HG03565 (cell line): ENCODE data around the gene ADH7.
A peak's percentile ranks its signal among the peaks of the same experiment; 100 is the strongest.

ENCODE experiments used
- ATAC-seq: cut with Tn5 transposase; IDR thresholded peaks from one replicate; pipeline ENCODE4 v1.9.1; 2021; ENCODE audit warnings: mild to moderate bottlenecking, moderate library complexity; ENCODE audit not compliant: unreplicated experiment

Gene ADH7

GRCh38 chr4:99435154-99435553 lies at the start of gene ADH7:
Gene ADH7 (minus strand): TSS chr4:99435342. CDS start chr4:99435233, 109 bp downstream.
- no peak for ATAC-seq

GRCh38 chr4:99483636-99484035 lies 48.5 kb upstream of the ADH7 start:
- ATAC-seq, result no peak

GRCh38 chr4:99473131-99473530 lies 38.0 kb upstream of the ADH7 start:
- no peak for ATAC-seq

GRCh38 chr4:99471896-99472295 lies 36.8 kb upstream of the ADH7 start:
- ATAC-seq, result no peak

GRCh38 chr4:99471349-99471748 lies 36.2 kb upstream of the ADH7 start:
- no peak for ATAC-seq

- ATAC-seq, result no peak
These were observed 33.7 kb upstream of the ADH7 start for GRCh38 chr4:99468889-99469288.

- ATAC-seq, result no peak
These were observed 32.7 kb upstream of the ADH7 start for GRCh38 chr4:99467887-99468286.

GRCh38 chr4:99463566-99463965 lies 28.4 kb upstream of the ADH7 start:
- ATAC-seq, result no peak

GRCh38 chr4:99462875-99463464 lies 27.8 kb upstream of the ADH7 start:
- ATAC-seq, result peak; percentile 97

- no peak for ATAC-seq
These were observed 26.7 kb upstream of the ADH7 start for GRCh38 chr4:99461623-99462401.

GRCh38 chr4:99459546-99460042 lies 24.5 kb upstream of the ADH7 start:
- no peak for ATAC-seq

- ATAC-seq, result no peak
These were observed 23.8 kb upstream of the ADH7 start for GRCh38 chr4:99458911-99459447.

- ATAC-seq, result no peak
These were observed 22.5 kb upstream of the ADH7 start for GRCh38 chr4:99457676-99458075.

GRCh38 chr4:99457270-99457669 lies 22.1 kb upstream of the ADH7 start:
- ATAC-seq, result no peak

GRCh38 chr4:99447513-99447912 lies 12.4 kb upstream of the ADH7 start:
- no peak for ATAC-seq

GRCh38 chr4:99447079-99447478 lies 11.9 kb upstream of the ADH7 start:
- ATAC-seq, result peak; percentile 93

GRCh38 chr4:99438405-99438780 lies 3.3 kb upstream of the ADH7 start:
- ATAC-seq, result no peak

GRCh38 chr4:99437723-99438404 lies 2.7 kb upstream of the ADH7 start:
- ATAC-seq, result no peak

- ATAC-seq, result no peak
These were observed 2.0 kb upstream of the ADH7 start for GRCh38 chr4:99436976-99437722.

- ATAC-seq, result no peak
These were observed 1.3 kb upstream of the ADH7 start for GRCh38 chr4:99436462-99436861.

- ATAC-seq, result no peak
These were observed 5.0 kb downstream of the ADH7 start for GRCh38 chr4:99430106-99430505.
